ENCODE data around the gene LMBR1L.

DNA sequence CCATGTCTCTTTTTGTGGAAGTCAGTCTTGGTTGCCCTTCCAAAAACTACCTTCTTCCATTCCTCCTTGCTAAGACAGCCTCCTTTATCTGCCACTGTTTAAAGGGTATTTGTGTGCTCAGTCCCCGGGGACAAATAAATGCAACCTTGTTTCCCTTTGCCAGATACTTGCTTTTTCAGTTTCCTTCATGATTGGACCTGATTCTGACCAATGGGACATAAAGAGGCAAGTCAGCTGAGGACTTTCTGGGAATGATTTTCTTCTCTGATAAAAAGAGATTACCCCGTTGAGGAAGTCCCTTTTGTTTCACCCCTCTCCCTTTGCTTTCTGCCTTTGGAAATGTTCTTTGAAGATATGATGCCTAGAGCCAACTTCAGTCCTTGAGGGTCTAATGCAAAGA, 27.9 kb upstream of the LMBR1L start:
- TF ChIP-seq ZNF416 (tag by site-specific recombination; IDR thresholded peaks at IDR 0.05) (no peak), ZNF274 (IDR thresholded peaks at IDR 0.05; ENCODE audit: low read length) (no peak), ZNF274 (tag by site-specific recombination; IDR thresholded peaks at IDR 0.05; ENCODE audit: borderline replicate concordance) (no peak), CTCF (tag by site-specific recombination; IDR thresholded peaks at IDR 0.05) (no peak), ZFP41 (tag by site-specific recombination; IDR thresholded peaks at IDR 0.05; ENCODE audit: borderline replicate concordance) (no peak)
